Uterus (tissue), 2 donors: ENCODE data around the gene FBXO40.

Experiments used
- CTCF ChIP-seq, 4 experiments: fragments of 200-600 bp in 2 of 4; fragments of 450-650 bp in 2 of 4; sonication (generic) in 2 of 4; IDR thresholded peaks; one replicate each; pipeline ENCODE4 v1.5.1; 2016 to 2019; ENCODE audit warnings: antibody characterized with exemption in 4 of 4, mild to moderate bottlenecking in 2 of 4, moderate library complexity in 1 of 4
- POLR2A ChIP-seq, 2 donors: fragments of 450-650 bp; IDR thresholded peaks; one replicate each; pipeline ENCODE4 v1.6.1; 2016; ENCODE audit warnings: antibody characterized with exemption in 2 of 2, mild to moderate bottlenecking in 1 of 2, moderate library complexity in 1 of 2

GRCh38 chr3:121606106-121606505 is 12.9 kb downstream of the FBXO40 start:
- TF ChIP-seq CTCF (IDR thresholded peaks at IDR 0.05) (no peak), POLR2A (IDR thresholded peaks at IDR 0.05) (no peak)
